HepG2 (cell line): ENCODE measurements around the gene CDC42BPG. TPM values are rescaled to one million over a fixed set of nuclear protein-coding genes. Genes with fewer than 3 reads are reported as not detected.

ENCODE experiments used
- ATAC-seq: fragments of 200-7000 bp; cut with Tn5 transposase; 3 replicates; pipeline ENCODE4 v1.9.1; 2020; ENCODE audit warnings: mild to moderate bottlenecking, moderate library complexity
- BruUV-seq: library from RNA; stranded (reverse); fragments of 400-500 nt; replicated peaks from 2 replicates; lab custom pipeline; 2021; lab: Mats Ljungman, UMichigan
- CTCF ChIA-PET: fragments of 300-600 bp; formaldehyde crosslinking; extraction: SDS; loops from one replicate; lab custom pipeline; 2021; ENCODE audit warnings: low total read pairs, inconsistent platforms, low intra/inter-chr PET ratio; lab: Yijun Ruan, JAX
- POLR2A ChIA-PET: fragments of 350-600 bp; sonication (Branson Sonifier 250); formaldehyde crosslinking; loops from one replicate; lab custom pipeline; 2020; ENCODE audit warnings: antibody characterized with exemption, inconsistent platforms; lab: Yijun Ruan, JAX
- DNase-seq: peaks from one replicate; pipeline ENCODE4 v3.0.0-alpha.2; 2015; ENCODE audit warnings: low spot score
- FAIRE-seq: peaks from 3 replicates; lab custom pipeline; 2011; peaks lifted over from hg19 to GRCh38; lab: Jason Lieb, UNC
- H2AFZ ChIP-seq: one replicate; pipeline ENCODE4 v1.6.1; 2011; ENCODE audit warnings: low read length, inconsistent platforms
- H3K27ac ChIP-seq: fragments of 300-600 bp; 3 replicates; pipeline ENCODE4 v1.8.0; 2011; ENCODE audit warnings: mixed run types, mild to moderate bottlenecking, mixed read lengths, low read length, inconsistent platforms; ENCODE audit not compliant: insufficient read depth; ENCODE audit errors: extremely low read length
- H3K27me3 ChIP-seq, 2 experiments: fragments of 200-600 bp in 1 of 2; 2 replicates in 1 of 2; 3 replicates in 1 of 2; pipeline versions ENCODE4 v1.6.0 to v1.8.0; 2011; ENCODE audit warnings: low read length in 2 of 2, mild to moderate bottlenecking in 2 of 2, moderate library complexity in 2 of 2, inconsistent platforms in 1 of 2; ENCODE audit not compliant: insufficient read depth in 2 of 2, control insufficient read depth in 1 of 2
- H3K36me3 ChIP-seq, 2 experiments: fragments of 200-600 bp in 1 of 2; replicated peaks in 1 of 2; 2 replicates in 1 of 2; 3 replicates in 1 of 2; pipeline versions ENCODE4 v1.5.1 to v1.8.0; 2011; ENCODE audit warnings: low read length in 2 of 2, inconsistent platforms in 1 of 2; ENCODE audit not compliant: insufficient read depth in 2 of 2, control insufficient read depth in 1 of 2
- H3K4me1 ChIP-seq: 2 replicates; pipeline ENCODE4 v1.5.1; 2012; ENCODE audit warnings: low read length, inconsistent platforms; ENCODE audit not compliant: insufficient read depth
- H3K4me2 ChIP-seq: 2 replicates; pipeline ENCODE4 v1.6.0; 2011; ENCODE audit warnings: low read depth, low read length, inconsistent platforms
- H3K4me3 ChIP-seq, 3 experiments: fragments of 200-600 bp in 1 of 3; sonication (generic), shearing (Covaris generic) in 1 of 3; replicated peaks in 1 of 3; 2 replicates each; pipeline ENCODE4 v1.5.1; 2011 to 2016; ENCODE audit warnings: low read length in 3 of 3, inconsistent platforms in 2 of 3, low read depth in 2 of 3, mild to moderate bottlenecking in 2 of 3, control low read depth in 1 of 3, mixed read lengths in 1 of 3; ENCODE audit not compliant: insufficient read depth in 1 of 3
- H3K79me2 ChIP-seq: one replicate; pipeline ENCODE4 v1.6.1; 2011; ENCODE audit warnings: low read length, inconsistent platforms; ENCODE audit not compliant: insufficient read depth
- H3K9ac ChIP-seq: 2 replicates; pipeline ENCODE4 v1.6.0; 2011; ENCODE audit warnings: mild to moderate bottlenecking, low read depth, low read length, inconsistent platforms; ENCODE audit not compliant: insufficient read depth
- H3K9me3 ChIP-seq: 2 replicates; pipeline ENCODE4 v1.5.1; 2012; ENCODE audit warnings: mild to moderate bottlenecking, low read length
- H4K20me1 ChIP-seq: 2 replicates; pipeline ENCODE4 v1.6.0; 2011; ENCODE audit warnings: inconsistent platforms, mild to moderate bottlenecking, low read length, moderate library complexity; ENCODE audit not compliant: insufficient read depth
- ARID5B ChIP-seq: IDR thresholded peaks from 2 replicates; pipeline ENCODE4 v1.4.0; 2020; ENCODE audit warnings: mild to moderate bottlenecking, missing genetic modification reagents
- ASH2L ChIP-seq: fragments of 300-600, 200-600 bp; sonication (generic); IDR thresholded peaks from 2 replicates; pipeline ENCODE4 v1.7.0; 2017; ENCODE audit warnings: low read depth, mild to moderate bottlenecking, moderate library complexity, mixed read lengths, low read length; ENCODE audit not compliant: insufficient read length
- ATF7 ChIP-seq, 2 experiments: fragments of 450-650 bp in 1 of 2; sonication (generic) in 1 of 2; formaldehyde crosslinking in 1 of 2; IDR thresholded peaks; 2 replicates each; pipeline versions ENCODE4 v1.4.0 to v1.6.1; 2016 to 2020; ENCODE audit warnings: antibody characterized with exemption in 1 of 2, mild to moderate bottlenecking in 1 of 2, missing genetic modification reagents in 1 of 2
- IKZF4 ChIP-seq: sonication (generic); formaldehyde crosslinking; IDR thresholded peaks from 2 replicates; pipeline ENCODE4 v1.5.1; 2020; ENCODE audit warnings: borderline replicate concordance, mild to moderate bottlenecking, low read depth, missing genetic modification reagents; ENCODE audit errors: not compliant biosample characterization
- TGIF2 ChIP-seq: IDR thresholded peaks from 2 replicates; pipeline ENCODE4 v1.6.1; 2016; ENCODE audit warnings: control low read depth, missing compliant biosample characterization
- ZBTB38 ChIP-seq: sonication (generic); formaldehyde crosslinking; IDR thresholded peaks from 2 replicates; pipeline ENCODE4 v1.5.1; 2020; ENCODE audit warnings: mild to moderate bottlenecking, missing genetic modification reagents
- ZKSCAN8 ChIP-seq: IDR thresholded peaks from 2 replicates; pipeline ENCODE4 v1.6.1; 2016; ENCODE audit warnings: borderline replicate concordance, missing genetic modification reagents, missing compliant biosample characterization
- ZNF136 ChIP-seq: sonication (generic); formaldehyde crosslinking; IDR thresholded peaks from 2 replicates; pipeline ENCODE4 v1.8.1; 2022; ENCODE audit warnings: low read depth, mild to moderate bottlenecking, moderate library complexity, missing genetic modification reagents
- ZNF234 ChIP-seq: sonication (generic); formaldehyde crosslinking; conservative IDR thresholded peaks from 2 replicates; pipeline ENCODE4 v1.5.1; 2020; ENCODE audit warnings: mild to moderate bottlenecking, missing genetic modification reagents
- ZNF24 ChIP-seq: fragments of 450-650 bp; IDR thresholded peaks from 2 replicates; pipeline ENCODE4 v1.6.1; 2017; ENCODE audit warnings: antibody characterized with exemption, mild to moderate bottlenecking
- ZNF605 ChIP-seq: sonication (generic); formaldehyde crosslinking; IDR thresholded peaks from 2 replicates; pipeline ENCODE4 v1.8.0; 2022; ENCODE audit warnings: mild to moderate bottlenecking, missing genetic modification reagents
- ZNF777 ChIP-seq: sonication (generic); formaldehyde crosslinking; IDR thresholded peaks from 2 replicates; pipeline ENCODE4 v1.4.0; 2020; ENCODE audit warnings: missing genetic modification reagents
- ZSCAN20 ChIP-seq: sonication (generic); formaldehyde crosslinking; IDR thresholded peaks from 2 replicates; pipeline ENCODE4 v1.4.0; 2020; ENCODE audit warnings: missing genetic modification reagents, mild to moderate bottlenecking, borderline replicate concordance
- ZSCAN9 ChIP-seq: IDR thresholded peaks from 2 replicates; pipeline ENCODE4 v1.6.1; 2016; ENCODE audit warnings: borderline replicate concordance
- WGBS: methylation state at CpG from one replicate; pipeline ENCODE4 v1.1.6; 2017; ENCODE audit warnings: low lambda C conversion rate; 5-methylcytosine and 5-hydroxymethylcytosine counted together
- in situ Hi-C: cut with HindIII; loops from 2 replicates; pipeline ENCODE4 v1.10.0; 2017; ENCODE audit warnings: low pct_unique_long_range_greater_than_20kb; ENCODE audit not compliant: extremely low pct_ligation_motif_present
- intact Hi-C: fragments of 100-400 bp; cut with micrococcal nuclease; formaldehyde crosslinking; loops from one replicate; pipeline ENCODE4 v1.10.0; 2022; ENCODE audit not compliant: unreplicated experiment
- polyA plus RNA-seq, 8 experiments: library from polyadenylated mRNA; depleted of rRNA in 3 of 8; stranded (reverse) in 7 of 8; unstranded in 1 of 8; fragments of >200 nt; fragmentation: Illumina TruSeq in 4 of 8; extraction: Trizol in 4 of 8; gene quantifications; 2 replicates each; pipeline versions ENCODE4 v1.2.1 to v1.2.3, GENCODE V29; 2011 to 2016; ENCODE audit warnings: low read depth in 4 of 8, missing spikeins in 1 of 8, mixed read lengths in 1 of 8; ENCODE audit not compliant: insufficient read depth in 1 of 8
- total RNA-seq, 5 experiments: library from RNA; depleted of rRNA; stranded (reverse); fragments of >200 nt; fragmentation: Illumina TruSeq; extraction: Trizol; gene quantifications; 2 replicates each; pipeline ENCODE4 v1.2.3, GENCODE V29; 2016; ENCODE audit warnings: low read depth in 1 of 5
- TF ChIP-seq, protein P1 (sequence below): sonication (generic); formaldehyde crosslinking; IDR thresholded peaks from 2 replicates; pipeline ENCODE4 v1.9.0; 2021; ENCODE audit warnings: missing genetic modification reagents, borderline replicate concordance
- TF ChIP-seq, protein P2 (sequence below): sonication (generic); formaldehyde crosslinking; IDR thresholded peaks from 2 replicates; pipeline ENCODE4 v1.5.0; 2020; ENCODE audit warnings: missing genetic modification reagents

Gene CDC42BPG
- total and polyA plus RNA-seq, 2 of the 13 experiments (the other 11 are each of a cell fraction or from before 2014, with no cell fraction given): 0.55 to 1.4 TPM

- DNase-seq (no peak), FAIRE-seq (no peak), ATAC-seq (no peak)
- ChIA-PET CTCF (no interaction called here), POLR2A (no interaction called here)
- in situ Hi-C loops: no loop called here
- Histone ChIP-seq H4K20me1 (no peaks in the 10 kb centered on the region), H3K27me3 (no peaks in the 10 kb centered on the region), H2AFZ (no peak overlapping the region), H3K9me3 (no peaks in the 10 kb centered on the region), H3K4me2 (no peak overlapping the region), H3K4me3 (no peak overlapping the region), H3K36me3 (no peaks in the 10 kb centered on the region), H3K79me2 (no peaks in the 10 kb centered on the region), H3K9ac (no peak overlapping the region), H3K27ac (no peak overlapping the region), H3K4me1 (0 out of 2 replicates have a peak, but pooled peaks cover 6% of the 10 kb centered on the region)
- no TSS peak for BruUV-seq
- WGBS: 84% methylated on average over 19 of the region's 25 CpGs
- intact Hi-C loops: no loop called here
- TF ChIP-seq, protein P1, sequence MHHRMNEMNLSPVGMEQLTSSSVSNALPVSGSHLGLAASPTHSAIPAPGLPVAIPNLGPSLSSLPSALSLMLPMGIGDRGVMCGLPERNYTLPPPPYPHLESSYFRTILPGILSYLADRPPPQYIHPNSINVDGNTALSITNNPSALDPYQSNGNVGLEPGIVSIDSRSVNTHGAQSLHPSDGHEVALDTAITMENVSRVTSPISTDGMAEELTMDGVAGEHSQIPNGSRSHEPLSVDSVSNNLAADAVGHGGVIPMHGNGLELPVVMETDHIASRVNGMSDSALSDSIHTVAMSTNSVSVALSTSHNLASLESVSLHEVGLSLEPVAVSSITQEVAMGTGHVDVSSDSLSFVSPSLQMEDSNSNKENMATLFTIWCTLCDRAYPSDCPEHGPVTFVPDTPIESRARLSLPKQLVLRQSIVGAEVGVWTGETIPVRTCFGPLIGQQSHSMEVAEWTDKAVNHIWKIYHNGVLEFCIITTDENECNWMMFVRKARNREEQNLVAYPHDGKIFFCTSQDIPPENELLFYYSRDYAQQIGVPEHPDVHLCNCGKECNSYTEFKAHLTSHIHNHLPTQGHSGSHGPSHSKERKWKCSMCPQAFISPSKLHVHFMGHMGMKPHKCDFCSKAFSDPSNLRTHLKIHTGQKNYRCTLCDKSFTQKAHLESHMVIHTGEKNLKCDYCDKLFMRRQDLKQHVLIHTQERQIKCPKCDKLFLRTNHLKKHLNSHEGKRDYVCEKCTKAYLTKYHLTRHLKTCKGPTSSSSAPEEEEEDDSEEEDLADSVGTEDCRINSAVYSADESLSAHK (CRISPR knock-in tag): no peak
- TF ChIP-seq ZSCAN9 (CRISPR knock-in tag) (no peak), ZSCAN20 (CRISPR knock-in tag) (no peak), IKZF4 (no peak), ZKSCAN8 (CRISPR knock-in tag) (no peak), ATF7 (IDR thresholded peaks at IDR 0.05) (no peak), ATF7 (CRISPR knock-in tag; IDR thresholded peaks at IDR 0.05) (no peak), TGIF2 (no peak), ZNF234 (CRISPR knock-in tag) (no peak), ZNF605 (CRISPR knock-in tag) (no peak), ASH2L (no peak), ZBTB38 (CRISPR knock-in tag) (no peak), ZNF136 (no peak), ARID5B (CRISPR knock-in tag) (no peak), ZNF24 (no peak), ZNF777 (CRISPR knock-in tag) (no peak)
- TF ChIP-seq, protein P2, sequence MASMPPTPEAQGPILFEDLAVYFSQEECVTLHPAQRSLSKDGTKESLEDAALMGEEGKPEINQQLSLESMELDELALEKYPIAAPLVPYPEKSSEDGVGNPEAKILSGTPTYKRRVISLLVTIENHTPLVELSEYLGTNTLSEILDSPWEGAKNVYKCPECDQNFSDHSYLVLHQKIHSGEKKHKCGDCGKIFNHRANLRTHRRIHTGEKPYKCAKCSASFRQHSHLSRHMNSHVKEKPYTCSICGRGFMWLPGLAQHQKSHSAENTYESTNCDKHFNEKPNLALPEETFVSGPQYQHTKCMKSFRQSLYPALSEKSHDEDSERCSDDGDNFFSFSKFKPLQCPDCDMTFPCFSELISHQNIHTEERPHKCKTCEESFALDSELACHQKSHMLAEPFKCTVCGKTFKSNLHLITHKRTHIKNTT (CRISPR knock-in tag): no peak
These were observed 54.0 kb downstream of the CDC42BPG start for GRCh38 chr11:64790205-64791095.
